Esophagus squamous epithelium (tissue), 5 donors: ENCODE data around the gene CTAGE8. TPM values are rescaled to one million over a fixed set of nuclear protein-coding genes. Genes with fewer than 3 reads are reported as not detected.
"Not testable (repeated sequence)": the region's sequence is repeated elsewhere in the genome, so short reads cannot be mapped to it uniquely, and the experiment has no call there.

Experiments
- DNase-seq: peaks from one replicate; lab custom pipeline; 2025; lab: John Stamatoyannopoulos, UW
- H3K27ac ChIP-seq, 4 donors: fragments of 200-600 bp; sonication (generic); one replicate each; pipeline ENCODE4 v1.5.1; 2016 to 2019; ENCODE audit warnings: mild to moderate bottlenecking in 1 of 4
- H3K27me3 ChIP-seq, 4 donors: fragments of 200-600 bp; sonication (generic); 1 replicate in 3 of 4; 2 replicates in 1 of 4; pipeline versions ENCODE4 v1.5.1 to v1.6.0; 2017 to 2021; ENCODE audit warnings: antibody characterized with exemption in 1 of 4
- H3K36me3 ChIP-seq, 3 donors: fragments of 200-600 bp; sonication (generic); one replicate each; pipeline ENCODE4 v1.5.1; 2016 to 2019
- H3K4me1 ChIP-seq, 3 donors: fragments of 200-600 bp; sonication (generic); one replicate each; pipeline ENCODE4 v1.5.1; 2017 to 2019
- H3K4me3 ChIP-seq, 4 donors: fragments of 200-600 bp; sonication (generic); 1 replicate in 3 of 4; 2 replicates in 1 of 4; pipeline ENCODE4 v1.5.1; 2016 to 2019; ENCODE audit warnings: mild to moderate bottlenecking in 2 of 4, moderate library complexity in 1 of 4
- H3K9me3 ChIP-seq, 3 donors: fragments of 200-600 bp; sonication (generic); one replicate each; pipeline ENCODE4 v1.5.1; 2016 to 2019
- WGBS, 2 donors: methylation state at CpG; one replicate each; pipeline ENCODE4 v1.1.5; 2018; 5-methylcytosine and 5-hydroxymethylcytosine counted together
- intact Hi-C: fragments of 100-400 bp; cut with DNase I; formaldehyde crosslinking; loops from one replicate; pipeline ENCODE4 v1.15.0; 2022
- total RNA-seq, 4 donors: library from RNA; depleted of rRNA; stranded (reverse); fragments of >200 nt; gene quantifications; one replicate each; pipeline ENCODE4 v1.1.0, GENCODE V29; 2016
- donor health status: DM: yes; HTN: yes; CAD: no.

CTAGE8 gene
- total RNA-seq: 1 to 10 TPM in 3 of 4 donors, under 1 TPM in 1; 0.23 to 4.5 (median 3.4) TPM

- DNase-seq, H3K4me3 ChIP-seq, H3K36me3 ChIP-seq, H3K9me3 ChIP-seq, H3K27me3 ChIP-seq, intact Hi-C loops, H3K27ac ChIP-seq, H3K4me1 ChIP-seq: not testable (repeated sequence)
- no CpG with 5 or more reads among the region's 19 CpGs for WGBS, 2 donors
Observed at GRCh38 chr7:144269188-144269587, at the start of gene CTAGE8. Gene CTAGE8 (minus strand): TSS chr7:144269288. CDS start chr7:144269250, 38 bp downstream.

GRCh38 chr7:144317537-144317936 is 48.4 kb upstream of the CTAGE8 start:
- 67% methylated on average over 1 of the region's 1 CpG; no CpG with 5 or more reads in 1 of the 2 donors for WGBS, 2 donors
- H3K9me3 ChIP-seq, H3K4me3 ChIP-seq, H3K27me3 ChIP-seq, DNase-seq, H3K27ac ChIP-seq, H3K4me1 ChIP-seq, H3K36me3 ChIP-seq, intact Hi-C loops: not testable (repeated sequence)

GRCh38 chr7:144311872-144312469 is 42.9 kb upstream of the CTAGE8 start, which contains the start of gene OR2A1:
Gene OR2A1 (plus strand): TSS chr7:144312419. CDS start chr7:144318125, 5,706 bp downstream.
- H3K4me3 ChIP-seq, intact Hi-C loops, H3K36me3 ChIP-seq, H3K27ac ChIP-seq, H3K4me1 ChIP-seq, H3K27me3 ChIP-seq, DNase-seq, H3K9me3 ChIP-seq: not testable (repeated sequence)
- WGBS, 2 donors: no CpG with 5 or more reads among the region's 2 CpGs

- 83% methylated on average over 1 of the region's 2 CpGs; no CpG with 5 or more reads in 1 of the 2 donors for whole genome bisulfite sequencing, 2 donors
- intact Hi-C loops: not testable (repeated sequence)
Observed at GRCh38 chr7:144311218-144311617, 42.1 kb upstream of the CTAGE8 start.

GRCh38 chr7:144309702-144310101 is 40.6 kb upstream of the CTAGE8 start:
- H3K4me3 ChIP-seq, H3K27ac ChIP-seq, H3K4me1 ChIP-seq, DNase-seq, intact Hi-C loops, H3K27me3 ChIP-seq, H3K36me3 ChIP-seq, H3K9me3 ChIP-seq: not testable (repeated sequence)
- WGBS, 2 donors: no CpG with 5 or more reads among the region's 2 CpGs

More at GRCh38 chr7:144311218-144311617, 42.1 kb upstream of the CTAGE8 start:
- not testable (repeated sequence) for H3K27ac ChIP-seq, H3K4me3 ChIP-seq, H3K27me3 ChIP-seq, DNase-seq, H3K4me1 ChIP-seq, H3K9me3 ChIP-seq, H3K36me3 ChIP-seq

GRCh38 chr7:144305156-144305555 is 36.1 kb upstream of the CTAGE8 start:
- DNase-seq, H3K4me3 ChIP-seq, H3K9me3 ChIP-seq, H3K27me3 ChIP-seq, H3K36me3 ChIP-seq, H3K4me1 ChIP-seq, intact Hi-C loops, H3K27ac ChIP-seq: not testable (repeated sequence)
- WGBS, 2 donors: no CpG with 5 or more reads among the region's 2 CpGs

- intact Hi-C loops, H3K9me3 ChIP-seq, H3K27ac ChIP-seq, H3K4me1 ChIP-seq, H3K27me3 ChIP-seq, H3K36me3 ChIP-seq, H3K4me3 ChIP-seq, DNase-seq: not testable (repeated sequence)
- no CpG with 5 or more reads among the region's 5 CpGs for WGBS, 2 donors
Observed at GRCh38 chr7:144303607-144304006, 34.5 kb upstream of the CTAGE8 start.

GRCh38 chr7:144302578-144303303 is 33.7 kb upstream of the CTAGE8 start:
- H3K9me3 ChIP-seq, DNase-seq, H3K27me3 ChIP-seq, H3K27ac ChIP-seq, H3K4me1 ChIP-seq, H3K36me3 ChIP-seq, intact Hi-C loops, H3K4me3 ChIP-seq: not testable (repeated sequence)
- WGBS, 2 donors: no CpG with 5 or more reads among the region's 1 CpG

GRCh38 chr7:144293794-144294499 is 24.9 kb upstream of the CTAGE8 start:
- H3K4me1 ChIP-seq, DNase-seq, intact Hi-C loops, H3K27me3 ChIP-seq, H3K36me3 ChIP-seq, H3K9me3 ChIP-seq: not testable (repeated sequence)
- WGBS, 2 donors: no CpG with 5 or more reads among the region's 60 CpGs
- peak overlapping the region in 1 of 4 donors; percentile 59 for H3K27ac ChIP-seq
- H3K4me3 ChIP-seq: peak overlapping the region in 2 of 4 donors; percentile 36 to 50

- H3K4me1 ChIP-seq, H3K27me3 ChIP-seq, intact Hi-C loops, H3K4me3 ChIP-seq, H3K9me3 ChIP-seq, DNase-seq, H3K36me3 ChIP-seq, H3K27ac ChIP-seq: not testable (repeated sequence)
- 72 to 100% methylated on average over 2 to 3 of the region's 14 CpGs for WGBS, 2 donors
Observed at GRCh38 chr7:144292384-144293161, 23.5 kb upstream of the CTAGE8 start.

- intact Hi-C loops, H3K36me3 ChIP-seq, H3K4me1 ChIP-seq, DNase-seq, H3K9me3 ChIP-seq, H3K4me3 ChIP-seq, H3K27me3 ChIP-seq, H3K27ac ChIP-seq: not testable (repeated sequence)
- WGBS, 2 donors: no CpG with 5 or more reads among the region's 4 CpGs
Observed at GRCh38 chr7:144291607-144292006, 22.5 kb upstream of the CTAGE8 start.

- H3K27me3 ChIP-seq, H3K36me3 ChIP-seq, DNase-seq, intact Hi-C loops, H3K27ac ChIP-seq, H3K4me1 ChIP-seq, H3K9me3 ChIP-seq, H3K4me3 ChIP-seq: not testable (repeated sequence)
- WGBS, 2 donors: no CpG with 5 or more reads among the region's 3 CpGs
Observed at GRCh38 chr7:144287171-144287784, 18.2 kb upstream of the CTAGE8 start.
